ENCODE results near the gene SMARCD2.

SMARCD2 gene

DNA sequence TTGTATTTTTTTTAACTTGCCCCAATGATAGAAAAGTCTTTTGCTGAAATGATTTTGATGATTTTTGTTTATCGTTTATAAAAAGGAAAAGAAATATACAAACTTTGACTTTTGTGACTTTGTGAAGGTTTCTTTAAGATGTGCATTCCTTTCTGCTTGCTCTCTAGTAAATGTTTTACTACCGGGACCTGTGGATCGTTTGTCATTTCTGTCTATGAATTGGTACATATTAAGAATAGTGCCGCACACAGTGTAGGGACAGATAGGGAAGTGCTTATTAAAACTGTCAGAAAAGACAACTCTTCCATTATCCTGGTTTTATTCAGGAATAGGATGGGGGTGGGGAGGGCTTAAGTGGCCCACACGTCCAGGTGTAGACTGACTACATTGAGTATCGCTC is 23.4 kb downstream of the SMARCD2 start:
- H3K36me3 ChIP-seq: peaks cover 99% of the 10 kb centered on the region
- no peak overlapping the region for H3K4me3 ChIP-seq (ENCODE audit: low read depth in 1 of 2, low read length in 1 of 2)
- TF ChIP-seq, protein P1, sequence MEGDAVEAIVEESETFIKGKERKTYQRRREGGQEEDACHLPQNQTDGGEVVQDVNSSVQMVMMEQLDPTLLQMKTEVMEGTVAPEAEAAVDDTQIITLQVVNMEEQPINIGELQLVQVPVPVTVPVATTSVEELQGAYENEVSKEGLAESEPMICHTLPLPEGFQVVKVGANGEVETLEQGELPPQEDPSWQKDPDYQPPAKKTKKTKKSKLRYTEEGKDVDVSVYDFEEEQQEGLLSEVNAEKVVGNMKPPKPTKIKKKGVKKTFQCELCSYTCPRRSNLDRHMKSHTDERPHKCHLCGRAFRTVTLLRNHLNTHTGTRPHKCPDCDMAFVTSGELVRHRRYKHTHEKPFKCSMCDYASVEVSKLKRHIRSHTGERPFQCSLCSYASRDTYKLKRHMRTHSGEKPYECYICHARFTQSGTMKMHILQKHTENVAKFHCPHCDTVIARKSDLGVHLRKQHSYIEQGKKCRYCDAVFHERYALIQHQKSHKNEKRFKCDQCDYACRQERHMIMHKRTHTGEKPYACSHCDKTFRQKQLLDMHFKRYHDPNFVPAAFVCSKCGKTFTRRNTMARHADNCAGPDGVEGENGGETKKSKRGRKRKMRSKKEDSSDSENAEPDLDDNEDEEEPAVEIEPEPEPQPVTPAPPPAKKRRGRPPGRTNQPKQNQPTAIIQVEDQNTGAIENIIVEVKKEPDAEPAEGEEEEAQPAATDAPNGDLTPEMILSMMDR (IDR thresholded peaks at IDR 0.05): no peak
- no peaks in the 10 kb centered on the region for H3K9me3 ChIP-seq
- peak overlapping the region; percentile 67 for H3K27ac ChIP-seq
- H3K4me1 ChIP-seq (ENCODE audit: control insufficient read depth in 1 of 2, insufficient read depth in 1 of 2, low read depth in 1 of 2, low read length in 1 of 2): peaks cover 29 to 33% of the 10 kb centered on the region in 2 experiments
- no peaks in the 10 kb centered on the region for H3K27me3 ChIP-seq

DNA sequence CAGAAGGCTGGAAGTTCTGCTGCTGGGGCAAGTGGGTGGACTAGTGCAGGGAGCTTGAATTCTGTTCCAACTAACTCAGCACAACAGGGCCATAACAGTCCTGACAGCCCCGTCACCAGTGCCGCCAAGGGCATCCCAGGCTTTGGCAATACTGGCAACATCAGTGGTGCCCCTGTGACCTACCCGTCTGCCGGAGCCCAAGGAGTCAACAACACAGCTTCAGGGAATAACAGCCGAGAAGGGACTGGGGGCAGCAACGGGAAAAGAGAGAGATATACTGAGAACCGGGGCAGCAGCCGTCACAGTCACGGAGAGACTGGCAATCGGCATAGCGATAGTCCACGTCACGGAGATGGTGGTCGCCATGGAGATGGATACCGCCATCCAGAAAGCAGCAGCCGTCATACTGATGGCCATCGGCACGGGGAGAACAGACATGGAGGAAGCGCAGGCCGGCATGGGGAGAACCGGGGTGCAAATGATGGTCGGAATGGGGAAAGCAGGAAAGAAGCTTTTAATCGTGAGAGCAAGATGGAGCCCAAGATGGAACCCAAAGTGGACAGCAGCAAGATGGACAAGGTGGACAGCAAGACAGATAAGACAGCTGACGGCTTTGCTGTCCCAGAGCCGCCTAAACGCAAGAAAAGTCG is 24.6 kb downstream of the SMARCD2 start:
- H3K4me3 ChIP-seq (ENCODE audit: low read depth in 1 of 2, low read length in 1 of 2): no peak overlapping the region
- H3K9me3 ChIP-seq: no peaks in the 10 kb centered on the region
- no peaks in the 10 kb centered on the region for H3K27me3 ChIP-seq
- H3K27ac ChIP-seq: no peak overlapping the region
- H3K4me1 ChIP-seq (ENCODE audit: control insufficient read depth in 1 of 2, insufficient read depth in 1 of 2, low read depth in 1 of 2, low read length in 1 of 2): peaks cover 29 to 33% of the 10 kb centered on the region in 2 experiments
- H3K36me3 ChIP-seq: peaks cover 99% of the 10 kb centered on the region
- TF ChIP-seq, protein P1 (IDR thresholded peaks at IDR 0.05): no peak

DNA sequence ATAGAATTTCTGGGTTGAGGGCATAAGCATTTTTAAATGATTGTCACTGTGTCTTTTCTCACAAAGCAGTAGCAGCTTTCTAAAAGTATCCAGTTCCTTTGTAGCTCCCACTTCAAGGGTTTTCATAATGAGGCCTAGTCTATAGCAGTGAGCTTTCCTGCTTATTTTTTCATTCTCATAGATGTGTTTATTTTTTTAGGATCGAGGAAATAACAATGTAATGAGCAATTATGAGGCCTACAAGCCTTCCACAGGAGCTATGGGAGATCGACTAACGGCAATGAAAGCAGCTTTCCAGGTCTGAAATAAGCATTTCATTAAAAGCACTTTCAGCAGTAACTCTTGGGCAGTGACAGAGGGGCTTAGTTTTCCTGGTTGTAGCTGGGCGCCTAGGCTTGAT is 25.8 kb downstream of the SMARCD2 start:
- Histone ChIP-seq H3K4me3 (ENCODE audit: low read depth in 1 of 2, low read length in 1 of 2) (no peak overlapping the region), H3K27me3 (no peaks in the 10 kb centered on the region), H3K27ac (no peak overlapping the region), H3K36me3 (peaks cover 99% of the 10 kb centered on the region), H3K9me3 (no peaks in the 10 kb centered on the region), H3K4me1 (ENCODE audit: control insufficient read depth in 1 of 2, insufficient read depth in 1 of 2, low read depth in 1 of 2, low read length in 1 of 2) (peaks cover 26 to 30% of the 10 kb centered on the region in 2 experiments)
- TF ChIP-seq, protein P1 (IDR thresholded peaks at IDR 0.05): no peak

DNA sequence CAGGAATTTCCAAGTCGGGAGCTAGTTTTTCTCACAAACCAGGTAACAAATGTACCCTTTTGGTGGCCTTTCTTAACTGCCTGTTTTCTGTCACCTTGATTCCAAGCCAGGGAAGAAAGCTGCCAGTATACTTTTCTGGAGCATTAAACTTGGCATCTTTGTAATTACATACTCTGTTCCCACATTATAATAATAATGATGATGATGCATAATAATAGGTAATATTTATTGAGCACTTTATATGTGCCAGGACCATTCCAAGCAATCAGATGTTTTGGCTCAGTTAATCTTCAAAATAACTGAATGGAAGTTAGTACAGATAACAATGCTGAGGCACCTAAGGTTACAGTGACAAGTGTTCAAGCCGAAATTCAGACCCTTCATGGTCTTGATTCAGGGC is 26.4 kb downstream of the SMARCD2 start:
- no peaks in the 10 kb centered on the region for H3K27me3 ChIP-seq
- H3K4me1 ChIP-seq (ENCODE audit: control insufficient read depth in 1 of 2, insufficient read depth in 1 of 2, low read depth in 1 of 2, low read length in 1 of 2): peaks cover 21 to 24% of the 10 kb centered on the region in 2 experiments
- no peak overlapping the region for H3K27ac ChIP-seq
- peaks cover 99% of the 10 kb centered on the region for H3K36me3 ChIP-seq
- no peaks in the 10 kb centered on the region for H3K9me3 ChIP-seq
- TF ChIP-seq, protein P1 (IDR thresholded peaks at IDR 0.05): no peak
- H3K4me3 ChIP-seq (ENCODE audit: low read depth in 1 of 2, low read length in 1 of 2): no peak overlapping the region

DNA sequence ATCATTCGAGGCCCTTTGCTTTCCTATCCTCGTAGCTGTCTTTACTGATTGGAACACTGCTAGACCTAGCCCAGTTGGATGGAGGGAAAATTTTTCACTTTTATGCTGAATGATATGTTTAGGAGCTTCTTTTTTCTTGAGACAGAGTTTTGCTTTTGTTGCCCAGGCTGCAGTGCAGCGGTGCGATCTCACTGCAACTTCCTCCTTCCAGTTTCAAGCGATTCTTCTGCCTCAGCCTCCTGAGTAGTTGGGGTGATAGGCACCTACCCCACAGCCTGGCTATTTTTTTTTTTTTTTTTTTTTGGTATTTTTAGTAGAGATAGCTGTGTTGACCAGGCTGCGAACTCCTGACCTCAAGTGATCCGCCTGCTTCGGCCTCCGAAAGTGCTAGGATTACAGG is 32.5 kb downstream of the SMARCD2 start:
- H3K4me3 ChIP-seq (ENCODE audit: low read depth in 1 of 2, low read length in 1 of 2): no peak overlapping the region
- no peaks in the 10 kb centered on the region for H3K4me1 ChIP-seq (ENCODE audit: control insufficient read depth in 1 of 2, insufficient read depth in 1 of 2, low read depth in 1 of 2, low read length in 1 of 2)
- no peaks in the 10 kb centered on the region for H3K9me3 ChIP-seq
- no peaks in the 10 kb centered on the region for H3K27me3 ChIP-seq
- H3K27ac ChIP-seq: no peak overlapping the region
- TF ChIP-seq, protein P1 (IDR thresholded peaks at IDR 0.05): no peak
- H3K36me3 ChIP-seq: peaks cover 99% of the 10 kb centered on the region
